K562 (cell line): ENCODE results near the gene KCNMB2. TPM values are rescaled to one million over a fixed set of nuclear protein-coding genes. Genes with fewer than 3 reads are reported as not detected.

Experiments
- ATAC-seq: fragments of 200-7000 bp; cut with Tn5 transposase; 3 replicates; pipeline ENCODE4 v1.9.1; 2020; ENCODE audit warnings: moderate library complexity
- BruUV-seq: library from RNA; stranded (reverse); fragments of 400-500 nt; replicated peaks from 2 replicates; lab custom pipeline; 2021; lab: Mats Ljungman, UMichigan
- CTCF ChIA-PET: fragments of 300-600 bp; formaldehyde crosslinking; extraction: SDS; loops from one replicate; lab custom pipeline; 2021; ENCODE audit warnings: low intra/inter-chr PET ratio; lab: Yijun Ruan, JAX
- POLR2A ChIA-PET: fragments of 300-600, 350-650 bp; sonication (Branson Sonifier 250); formaldehyde crosslinking; extraction: SDS; loops from one replicate; lab custom pipeline; 2021; ENCODE audit warnings: antibody characterized with exemption, inconsistent platforms; lab: Yijun Ruan, JAX
- DNase-seq, 4 experiments: peaks; one replicate each; pipeline versions ENCODE4 v3.0.0 to v3.0.0-alpha.2; 2011 to 2018; ENCODE audit warnings: low spot score in 3 of 4, mixed read lengths in 3 of 4; ENCODE audit errors: extremely low read depth in 1 of 4
- FAIRE-seq: peaks from 2 replicates; lab custom pipeline; 2011; peaks lifted over from hg19 to GRCh38; lab: Jason Lieb, UNC
- H2AFZ ChIP-seq: 2 replicates; pipeline ENCODE4 v1.6.0; 2011; ENCODE audit warnings: low read depth, low read length, control low read depth, inconsistent platforms
- H3K27ac ChIP-seq: fragments of 200-600 bp; 3 replicates; pipeline ENCODE4 v1.8.0; 2011; ENCODE audit warnings: low read depth, mild to moderate bottlenecking, control low read depth, inconsistent platforms, low read length, moderate library complexity, mixed read lengths; ENCODE audit errors: extremely low read depth
- H3K27me3 ChIP-seq, 2 experiments: fragments of 300-600 bp in 1 of 2; 2 replicates in 1 of 2; 3 replicates in 1 of 2; pipeline versions ENCODE4 v1.6.0 to v1.8.0; 2011; ENCODE audit warnings: inconsistent platforms in 2 of 2, low read length in 2 of 2, mild to moderate bottlenecking in 1 of 2, mixed read lengths in 1 of 2, moderate library complexity in 1 of 2; ENCODE audit not compliant: control insufficient read depth in 2 of 2, insufficient read depth in 2 of 2
- H3K36me3 ChIP-seq: fragments of 300-600 bp; 3 replicates; pipeline ENCODE4 v1.8.0; 2011; ENCODE audit warnings: mild to moderate bottlenecking, low read length, inconsistent platforms; ENCODE audit not compliant: control insufficient read depth, insufficient read depth
- H3K4me1 ChIP-seq, 2 experiments: fragments of 200-600 bp in 1 of 2; replicated peaks in 1 of 2; 2 replicates in 1 of 2; 3 replicates in 1 of 2; pipeline versions ENCODE4 v1.5.1 to v1.8.0; 2011; ENCODE audit warnings: inconsistent platforms in 2 of 2, low read length in 2 of 2, mild to moderate bottlenecking in 1 of 2, mixed read lengths in 1 of 2, moderate library complexity in 1 of 2; ENCODE audit not compliant: control insufficient read depth in 2 of 2, insufficient read depth in 2 of 2
- H3K4me2 ChIP-seq: 2 replicates; pipeline ENCODE4 v1.6.1; 2011; ENCODE audit warnings: low read length, control low read depth, inconsistent platforms, mixed read lengths; ENCODE audit not compliant: insufficient read depth
- H3K4me3 ChIP-seq: fragments of 200-600 bp; sonication (generic), shearing (Covaris generic); 2 replicates; pipeline ENCODE4 v1.5.1; 2016; ENCODE audit warnings: control low read depth, inconsistent platforms
- H3K79me2 ChIP-seq: fragments of 200-600 bp; 3 replicates; pipeline ENCODE4 v1.8.0; 2011; ENCODE audit warnings: low read length, inconsistent platforms; ENCODE audit not compliant: control insufficient read depth, insufficient read depth
- H3K9ac ChIP-seq, 2 experiments: 2 replicates each; pipeline versions ENCODE4 v1.6.0 to v1.6.1; 2011; ENCODE audit warnings: low read depth in 2 of 2, low read length in 2 of 2, control low read depth in 1 of 2, inconsistent platforms in 1 of 2, mild to moderate bottlenecking in 1 of 2, mixed read lengths in 1 of 2; ENCODE audit not compliant: insufficient read depth in 1 of 2
- H3K9me1 ChIP-seq: one replicate; pipeline ENCODE4 v1.6.0; 2011; ENCODE audit warnings: inconsistent platforms, mild to moderate bottlenecking, low read length, moderate library complexity; ENCODE audit not compliant: control insufficient read depth, insufficient read depth
- H3K9me3 ChIP-seq: replicated peaks from 2 replicates; pipeline ENCODE4 v1.5.1; 2011; ENCODE audit warnings: low read depth, low read length, inconsistent platforms; ENCODE audit not compliant: control insufficient read depth, insufficient read depth
- H4K20me1 ChIP-seq: replicated peaks from 2 replicates; pipeline ENCODE4 v1.6.1; 2011; ENCODE audit warnings: low read length, inconsistent platforms, mixed read lengths; ENCODE audit not compliant: control insufficient read depth, insufficient read depth
- LCOR ChIP-seq: sonication (generic); formaldehyde crosslinking; IDR thresholded peaks from 2 replicates; pipeline ENCODE4 v1.8.0; 2022; ENCODE audit warnings: mild to moderate bottlenecking, missing genetic modification reagents
- TRIM25 ChIP-seq: fragments of 450-650 bp; IDR thresholded peaks from 2 replicates; pipeline ENCODE4 v1.7.0; 2016; ENCODE audit warnings: borderline replicate concordance
- WGBS: fragments of 100-300 bp; shearing (Covaris generic); methylation state at CpG from one replicate; pipeline ENCODE4 v1.1.6; 2016; ENCODE audit warnings: low coverage, mixed read lengths; ENCODE audit not compliant: insufficient coverage; ENCODE audit errors: missing lambda C conversion rate; 5-methylcytosine and 5-hydroxymethylcytosine counted together
- in situ Hi-C: fragments of 300-500 bp; cut with MboI; formaldehyde crosslinking; loops from 4 replicates; pipeline ENCODE4 v1.15.0; 2018; ENCODE audit warnings: inconsistent platforms, mixed read lengths
- intact Hi-C: fragments of 100-400 bp; cut with micrococcal nuclease; formaldehyde crosslinking; loops from 2 replicates; pipeline ENCODE4 v1.14.2; 2022
- polyA plus RNA-seq, 8 experiments: library from polyadenylated mRNA; depleted of rRNA in 4 of 8; stranded (reverse) in 5 of 8; unstranded in 3 of 8; fragments of >200 nt; fragmentation: Nextera tagmentation in 2 of 8; fragmentation: Illumina TruSeq in 1 of 8; extraction: Ambion mirVana in 2 of 8; extraction: Trizol in 1 of 8; gene quantifications; 2 replicates each; pipeline versions ENCODE4 v1.2.1 to v1.2.3, GENCODE V29; 2011 to 2014; ENCODE audit warnings: inconsistent platforms in 1 of 8, missing spikeins in 1 of 8
- total RNA-seq, 7 experiments: library from RNA; depleted of rRNA in 6 of 7; stranded (reverse); fragments of >200 nt in 6 of 7; fragmentation: Illumina TruSeq in 2 of 7; extraction: Trizol in 2 of 7; gene quantifications; 2 replicates each; pipeline versions ENCODE4 v1.2.1 to v1.2.3, GENCODE V29; 2011 to 2021; ENCODE audit warnings: low replicate concordance in 1 of 7

KCNMB2 gene
- total and polyA plus RNA-seq, 9 of the 15 experiments (the other 6 are each of a cell fraction or from before 2014, with no cell fraction given) = 0.04 to 0.15 TPM; not detected in 7

DNA sequence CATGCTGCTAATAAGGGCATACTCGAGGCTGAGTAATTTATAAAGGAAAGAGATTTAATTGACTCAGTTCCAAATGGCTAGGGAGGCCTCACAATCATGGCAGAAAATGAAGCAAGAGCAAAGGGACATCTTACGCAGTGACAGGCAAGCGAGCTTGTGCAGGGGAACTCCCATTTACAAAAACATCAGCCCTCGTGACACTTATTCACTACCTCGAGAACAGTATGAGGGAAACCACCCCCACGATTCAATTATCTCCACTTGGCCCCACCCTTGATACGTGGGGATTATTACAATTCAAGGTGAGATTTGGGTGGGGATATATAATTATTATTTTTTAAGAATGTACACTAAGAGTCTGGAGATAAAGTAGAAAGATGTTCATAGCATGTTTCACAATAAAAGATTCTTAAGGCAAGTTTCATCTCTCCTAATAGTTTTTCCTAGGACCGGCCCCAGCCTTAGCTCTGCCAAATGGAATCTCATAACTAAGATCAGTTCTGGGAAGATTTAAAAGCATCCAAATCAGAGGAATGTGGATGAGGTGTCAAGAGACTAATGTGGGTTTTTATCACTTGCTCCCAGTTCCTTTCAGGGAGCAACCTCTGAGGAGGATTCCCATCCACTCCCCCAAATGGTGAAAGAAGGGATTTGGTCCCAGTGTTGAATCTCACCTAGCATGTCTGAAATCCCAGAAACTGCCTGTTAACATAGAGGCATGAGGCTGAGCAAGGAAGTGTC lies 314.4 kb downstream of the KCNMB2 start:
- no peaks in the 10 kb centered on the region for H3K36me3 ChIP-seq
- no peaks in the 10 kb centered on the region for H3K4me1 ChIP-seq
- no peak overlapping the region for H3K4me2 ChIP-seq
- no peak for ATAC-seq
- ChIA-PET CTCF (no interaction called here), POLR2A (interaction anchor here (0.7 to 1.5 kb wide), 3 partner anchors 9 to 887 kb away, joined by 3 to 6 read pairs (median 4); no protein-coding TSS in a partner anchor)
- H3K9me1 ChIP-seq = no peaks in the 10 kb centered on the region
- no peak overlapping the region for H2AFZ ChIP-seq
- 32% methylated on average over 8 of the region's 8 CpGs for WGBS
- DNase-seq = no peak
- no peak overlapping the region for H3K27ac ChIP-seq
- intact Hi-C loops (loop anchor here (10.0 kb wide), 1 partner anchor 474 kb away; the partner anchor contains the start of gene ZNF639), in situ Hi-C loops (no loop called here)
- FAIRE-seq = no peak
- H4K20me1 ChIP-seq = no peaks in the 10 kb centered on the region; the same call in 1 of the 2 replicates
- no peak overlapping the region for H3K4me3 ChIP-seq
- no peak overlapping the region for H3K9ac ChIP-seq
- H3K9me3 ChIP-seq = no peaks in the 10 kb centered on the region
- BruUV-seq = no TSS peak
- H3K27me3 ChIP-seq = no peaks in the 10 kb centered on the region
- TF ChIP-seq LCOR (CRISPR knock-in tag) = no peak
- no peak for TF ChIP-seq TRIM25
- TF ChIP-seq, all 486 proteins: peak for 0
- no peaks in the 10 kb centered on the region for H3K79me2 ChIP-seq
